ENCODE measurements around the gene PSMD7. TPM values are rescaled to one million over a fixed set of nuclear protein-coding genes. Genes with fewer than 3 reads are reported as not detected.

The PSMD7 gene
- total RNA-seq, 2 donors from 2014 or later = 44.5 to 76.8 TPM

- no peak for ATAC-seq (ENCODE audit: insufficient number of reproducible peaks, low FRiP score, low read depth)
- no peak for DNase-seq (ENCODE audit: low spot score)
- TF ChIP-seq CTCF (IDR thresholded peaks at IDR 0.05) = no peak
- no peaks in the 10 kb centered on the region for H3K27me3 ChIP-seq (replicated peaks; ENCODE audit: insufficient read depth)
- H3K4me3 ChIP-seq = no peak overlapping the region
- no peaks in the 10 kb centered on the region for H3K4me1 ChIP-seq (ENCODE audit: control insufficient read depth in 1 of 2, low read depth in 2 of 2)
- no peaks in the 10 kb centered on the region for H3K36me3 ChIP-seq
- no peaks in the 10 kb centered on the region for H3K9me3 ChIP-seq
- H3K27ac ChIP-seq = no peak overlapping the region
Measured at GRCh38 chr16:74257061-74257460, 39.6 kb upstream of the PSMD7 start.

- Histone ChIP-seq H3K27me3 (replicated peaks; ENCODE audit: insufficient read depth) (no peaks in the 10 kb centered on the region), H3K4me1 (ENCODE audit: control insufficient read depth in 1 of 2, low read depth in 2 of 2) (no peaks in the 10 kb centered on the region), H3K36me3 (no peaks in the 10 kb centered on the region), H3K4me3 (no peak overlapping the region), H3K27ac (no peak overlapping the region), H3K9me3 (no peaks in the 10 kb centered on the region)
- ATAC-seq (ENCODE audit: insufficient number of reproducible peaks, low FRiP score, low read depth) (no peak), DNase-seq (ENCODE audit: low spot score) (no peak)
- TF ChIP-seq CTCF (IDR thresholded peaks at IDR 0.05) = no peak
Measured at GRCh38 chr16:74261068-74261467, 35.5 kb upstream of the PSMD7 start.

GRCh38 chr16:74264811-74265210 lies 31.8 kb upstream of the PSMD7 start:
- Histone ChIP-seq H3K9me3 (no peaks in the 10 kb centered on the region), H3K4me3 (no peak overlapping the region), H3K36me3 (no peaks in the 10 kb centered on the region), H3K27me3 (replicated peaks; ENCODE audit: insufficient read depth) (no peaks in the 10 kb centered on the region), H3K4me1 (ENCODE audit: control insufficient read depth in 1 of 2, low read depth in 2 of 2) (no peaks in the 10 kb centered on the region), H3K27ac (no peak overlapping the region)
- ATAC-seq (ENCODE audit: insufficient number of reproducible peaks, low FRiP score, low read depth) (no peak), DNase-seq (ENCODE audit: low spot score) (no peak)
- TF ChIP-seq CTCF (IDR thresholded peaks at IDR 0.05) = no peak

GRCh38 chr16:74268372-74268782 lies 28.2 kb upstream of the PSMD7 start:
- H3K27me3 ChIP-seq (replicated peaks; ENCODE audit: insufficient read depth) = no peaks in the 10 kb centered on the region
- no peak overlapping the region for H3K27ac ChIP-seq
- DNase-seq (ENCODE audit: low spot score) (no peak), ATAC-seq (ENCODE audit: insufficient number of reproducible peaks, low FRiP score, low read depth) (no peak)
- H3K4me1 ChIP-seq (ENCODE audit: control insufficient read depth in 1 of 2, low read depth in 2 of 2) = no peaks in the 10 kb centered on the region
- no peak for TF ChIP-seq CTCF (IDR thresholded peaks at IDR 0.05)
- H3K4me3 ChIP-seq = no peak overlapping the region
- no peaks in the 10 kb centered on the region for H3K9me3 ChIP-seq
- no peaks in the 10 kb centered on the region for H3K36me3 ChIP-seq

GRCh38 chr16:74271872-74272271 lies 24.7 kb upstream of the PSMD7 start:
- ATAC-seq (ENCODE audit: insufficient number of reproducible peaks, low FRiP score, low read depth) = no peak
- no peak for TF ChIP-seq CTCF (IDR thresholded peaks at IDR 0.05)
- Histone ChIP-seq H3K9me3 (no peaks in the 10 kb centered on the region), H3K4me1 (ENCODE audit: control insufficient read depth in 1 of 2, low read depth in 2 of 2) (no peaks in the 10 kb centered on the region), H3K36me3 (no peaks in the 10 kb centered on the region), H3K27ac (no peak overlapping the region), H3K27me3 (replicated peaks; ENCODE audit: insufficient read depth) (no peaks in the 10 kb centered on the region), H3K4me3 (no peak overlapping the region)
- DNase-seq (ENCODE audit: low spot score) = no peak
